ENCODE results near the gene MED12L. TPM values are rescaled to one million over a fixed set of nuclear protein-coding genes. Genes with fewer than 3 reads are reported as not detected.

MED12L gene
- polyA plus RNA-seq, 3 donors: 0.03 to 0.09 TPM; not detected in 1

DNA sequence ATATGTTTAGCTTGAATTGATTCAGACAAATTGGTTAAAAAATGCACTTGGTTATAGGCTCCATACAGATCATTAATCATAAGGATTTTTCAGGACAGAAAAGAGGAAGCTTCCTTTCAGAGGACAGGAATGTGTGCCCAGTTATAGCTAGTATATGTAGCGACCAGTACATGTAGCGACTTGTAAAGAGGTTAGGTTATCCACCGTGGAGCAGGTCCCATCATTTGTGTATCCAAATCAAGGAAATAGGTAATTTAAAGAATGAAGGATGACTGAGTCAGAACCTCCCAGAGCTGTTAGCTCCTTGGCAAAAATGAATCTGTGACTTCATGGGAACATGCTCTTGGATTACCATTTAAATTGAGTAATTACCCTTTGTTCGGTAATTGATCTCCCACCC is 314.9 kb downstream of the MED12L start:
- WGBS, 3 donors: 85 to 95% (median 86%) methylated on average over 4 of the region's 4 CpGs
- H3K27ac ChIP-seq (ENCODE audit: low read depth, low read length): no peak overlapping the region

DNA sequence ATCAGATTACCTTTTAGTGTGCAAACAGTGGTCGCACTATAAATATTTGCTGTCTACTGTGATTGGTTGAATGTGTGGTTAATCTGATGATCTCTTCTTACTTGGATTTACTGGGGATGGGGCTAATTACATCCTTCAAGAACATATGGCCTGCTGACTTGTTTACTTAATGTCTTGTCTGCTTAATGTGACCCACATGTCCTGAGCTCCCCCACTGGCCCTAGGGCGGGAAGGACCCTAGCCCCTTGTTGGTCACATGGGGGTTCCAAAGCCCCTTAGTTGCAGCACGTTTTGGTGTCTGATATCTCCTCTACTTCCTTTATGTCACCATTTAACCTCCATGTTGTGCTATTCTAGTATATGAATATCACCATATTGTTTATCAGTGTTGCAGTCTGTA is 316.9 kb downstream of the MED12L start:
- no peak overlapping the region for H3K27ac ChIP-seq (ENCODE audit: low read depth, low read length)
- WGBS, 3 donors: 73 to 87% (median 83%) methylated on average over 3 of the region's 3 CpGs

DNA sequence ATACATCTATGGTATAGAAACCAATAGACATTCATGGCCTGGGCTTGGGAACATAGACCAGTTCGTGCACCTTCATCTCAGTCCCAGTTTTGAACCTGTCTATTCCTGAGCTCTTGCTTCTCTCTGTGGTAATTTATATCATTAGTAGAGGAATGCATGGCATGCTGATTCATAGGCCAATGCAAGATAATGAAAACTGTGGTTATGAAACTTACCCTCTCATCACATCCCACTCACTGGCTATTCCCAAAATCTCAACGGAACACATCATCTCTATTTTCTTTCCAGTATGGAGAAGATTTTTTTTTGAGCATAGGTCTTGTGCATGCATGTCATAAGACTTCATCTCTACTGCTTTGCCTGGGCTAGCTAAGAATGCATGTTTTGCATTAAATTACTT is 317.8 kb downstream of the MED12L start:
- H3K27ac ChIP-seq (ENCODE audit: low read depth, low read length): no peak overlapping the region
- 82 to 90% (median 85%) methylated on average over 2 of the region's 2 CpGs for WGBS, 3 donors

DNA sequence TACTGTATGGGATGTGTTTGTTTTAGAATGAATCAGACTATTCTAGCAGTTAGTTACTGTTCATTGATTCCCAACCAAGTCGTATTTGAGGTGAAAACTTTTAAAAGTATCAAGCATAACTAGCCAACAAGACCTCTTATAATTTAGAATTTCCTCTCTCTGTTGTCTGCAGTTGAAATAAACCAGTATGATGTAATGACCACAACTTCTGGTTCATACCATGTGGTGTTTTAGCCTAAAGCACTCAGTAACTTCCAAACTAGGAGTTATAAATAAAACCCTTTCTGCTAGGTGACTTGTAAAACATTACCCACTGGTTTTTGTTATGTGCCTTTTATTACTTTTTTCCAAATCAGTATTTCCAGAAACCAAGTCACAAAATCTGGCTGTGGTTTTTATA is 318.9 kb downstream of the MED12L start:
- H3K27ac ChIP-seq (ENCODE audit: low read depth, low read length): no peak overlapping the region
- 32 to 67% (median 35%) methylated on average over 1 of the region's 1 CpG for WGBS, 3 donors

DNA sequence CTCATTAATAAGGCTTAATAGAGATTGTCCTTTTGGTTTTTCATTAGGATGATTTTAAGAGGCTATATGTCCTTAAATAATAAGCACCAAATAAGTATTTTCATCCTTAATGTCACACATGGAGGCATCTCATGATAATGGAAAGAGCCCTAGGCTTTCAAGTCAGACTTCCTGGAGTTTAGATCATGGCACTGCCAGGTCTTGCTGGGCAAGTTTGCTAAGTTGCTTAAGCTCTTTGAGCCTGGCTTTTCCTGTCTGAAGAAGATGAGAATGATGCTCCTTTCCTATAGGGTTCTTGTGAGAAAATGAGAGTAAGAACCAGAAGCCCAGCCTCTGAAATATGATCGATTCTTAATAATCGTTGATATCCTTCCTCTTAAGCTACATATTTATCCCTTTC is 322.5 kb downstream of the MED12L start:
- 91 to 96% (median 93%) methylated on average over 2 of the region's 2 CpGs for WGBS, 3 donors
- no peak overlapping the region for H3K27ac ChIP-seq (ENCODE audit: low read depth, low read length)

DNA sequence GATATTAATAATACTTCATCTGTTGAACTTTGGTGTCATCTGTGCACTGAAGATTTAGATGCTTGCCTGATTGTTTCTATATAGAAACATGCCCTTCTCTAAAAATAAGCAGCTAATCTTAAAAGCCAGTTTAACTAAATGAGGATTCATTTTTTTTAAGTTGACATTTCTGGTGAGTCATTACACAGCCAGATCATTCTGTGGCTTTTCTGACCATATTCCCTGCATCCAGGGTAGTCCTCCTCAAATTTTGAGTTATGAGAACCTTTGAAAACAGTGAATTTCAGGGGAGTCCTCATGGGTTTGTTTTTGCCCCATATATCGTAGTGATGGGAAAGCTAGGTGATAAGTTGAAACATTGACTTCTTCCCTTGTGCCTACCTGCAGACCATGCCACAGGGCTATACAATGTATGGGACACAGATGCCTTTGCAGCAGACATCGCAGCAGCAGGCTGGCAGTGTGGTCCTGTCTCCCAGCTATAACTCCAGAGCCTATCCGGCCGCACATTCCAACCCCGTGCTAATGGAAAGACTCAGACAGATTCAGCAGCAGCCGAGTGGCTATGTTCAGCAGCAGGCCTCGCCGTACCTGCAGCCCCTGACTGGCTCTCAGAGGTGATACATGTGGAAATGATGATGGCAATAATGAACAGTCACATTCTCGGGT is 325.6 kb downstream of the MED12L start:
- 83 to 92% (median 89%) methylated on average over 9 of the region's 9 CpGs for WGBS, 3 donors
- H3K27ac ChIP-seq (ENCODE audit: low read depth, low read length): no peak overlapping the region

DNA sequence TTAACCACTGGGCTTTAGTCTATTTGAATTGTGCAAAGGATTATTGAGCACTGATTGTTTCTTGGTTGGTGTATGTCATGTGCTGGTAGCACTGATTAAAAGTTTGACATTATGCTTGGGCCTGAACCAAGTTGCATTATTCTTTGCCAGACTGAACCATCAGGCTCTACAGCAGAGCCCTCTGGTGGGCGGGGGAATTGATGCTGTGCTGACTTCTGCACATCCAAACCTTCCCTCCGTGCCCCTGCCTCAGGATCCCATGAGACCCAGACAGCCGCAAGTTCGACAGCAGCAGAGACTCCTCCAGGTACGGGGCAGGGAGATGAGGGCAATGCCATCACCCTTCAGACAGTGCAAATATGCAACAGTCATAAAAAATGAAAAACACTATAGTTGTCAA is 327.5 kb downstream of the MED12L start:
- whole genome bisulfite sequencing, 3 donors: 77 to 91% (median 85%) methylated on average over 5 of the region's 5 CpGs
- H3K27ac ChIP-seq (ENCODE audit: low read depth, low read length): no peak overlapping the region

DNA sequence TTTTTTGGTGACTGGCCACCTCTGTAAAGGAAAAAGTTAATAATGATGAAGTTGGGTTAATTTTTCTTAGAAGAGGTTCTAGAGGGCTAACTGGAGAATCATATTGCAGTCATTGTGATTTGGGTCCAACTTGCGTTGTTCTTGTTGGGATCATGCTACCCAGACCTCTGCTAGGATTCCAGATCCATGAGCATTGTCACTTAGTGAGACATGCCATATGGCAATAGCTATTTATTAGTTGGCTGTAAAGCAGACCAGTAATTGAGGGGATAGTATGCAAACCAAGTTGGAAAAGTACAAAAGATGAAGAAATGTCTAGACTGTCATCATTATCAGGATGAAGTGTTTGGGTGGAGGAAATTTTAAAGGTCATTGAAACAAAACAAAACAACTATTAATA is 329.8 kb downstream of the MED12L start:
- 43 to 76% (median 46%) methylated on average over 1 of the region's 1 CpG for WGBS, 3 donors
- no peak overlapping the region for H3K27ac ChIP-seq (ENCODE audit: low read depth, low read length)

DNA sequence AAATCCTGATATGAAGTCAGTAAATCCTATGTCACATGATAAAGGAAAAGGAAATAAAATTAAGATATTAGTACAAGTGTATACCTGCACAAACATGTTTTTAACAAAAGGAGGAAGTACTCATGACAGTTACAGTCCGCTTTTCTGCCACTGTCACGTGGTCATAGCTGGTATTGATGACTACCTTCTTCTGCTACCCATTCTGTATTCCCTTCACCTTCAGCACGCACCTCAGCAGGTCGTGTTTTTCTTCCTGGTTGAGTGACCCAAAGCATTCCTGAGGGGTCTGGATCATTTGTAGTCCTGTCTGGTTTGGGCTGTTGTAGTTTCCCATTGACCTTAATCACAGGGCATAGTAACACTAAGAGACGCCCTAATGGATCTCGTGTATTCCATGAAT is 334.3 kb downstream of the MED12L start:
- 72 to 83% (median 81%) methylated on average over 6 of the region's 6 CpGs for WGBS, 3 donors
- H3K27ac ChIP-seq (ENCODE audit: low read depth, low read length): no peak overlapping the region

DNA sequence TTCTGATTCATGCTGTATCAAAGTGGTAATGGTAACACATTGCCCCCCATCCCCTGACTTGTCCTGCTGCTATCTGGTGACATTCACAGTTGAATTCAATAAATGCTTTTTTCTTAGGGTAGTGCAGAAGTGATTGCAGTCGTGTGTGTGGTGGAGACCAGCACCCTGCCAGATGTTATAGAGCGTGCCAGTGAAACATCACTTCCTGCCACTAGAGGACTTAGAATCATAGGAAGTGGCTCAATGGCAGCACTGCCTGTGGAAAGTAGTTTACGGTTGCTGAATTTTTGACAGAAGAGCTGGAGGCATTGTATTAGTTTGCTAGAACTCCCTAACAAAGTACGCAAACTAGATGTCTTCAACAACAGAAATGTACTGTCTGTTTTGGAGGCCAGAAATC is 336.5 kb downstream of the MED12L start:
- no peak overlapping the region for H3K27ac ChIP-seq (ENCODE audit: low read depth, low read length)
- 60 to 83% (median 67%) methylated on average over 4 of the region's 4 CpGs for WGBS, 3 donors

DNA sequence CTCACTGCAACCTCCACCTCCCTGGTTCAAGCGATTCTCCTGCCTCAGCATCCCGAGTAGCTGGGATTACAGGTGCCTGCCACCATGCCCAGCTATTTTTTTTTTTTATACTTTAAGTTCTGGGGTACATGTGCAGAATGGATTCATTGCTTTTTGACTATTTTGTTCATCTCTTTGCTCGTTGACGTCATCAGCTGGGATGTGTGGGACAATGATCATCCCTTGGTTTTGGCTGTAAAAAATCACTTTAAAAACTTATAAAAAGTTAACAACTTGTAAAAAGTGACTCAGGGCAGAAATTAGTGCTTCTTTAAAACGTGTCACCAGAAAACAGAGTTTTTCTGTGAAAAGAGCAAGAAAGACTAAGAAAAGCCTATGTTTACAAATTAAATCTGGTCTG is 337.6 kb downstream of the MED12L start:
- WGBS, 3 donors: 85 to 91% (median 85%) methylated on average over 5 of the region's 5 CpGs
- H3K27ac ChIP-seq (ENCODE audit: low read depth, low read length): no peak overlapping the region

DNA sequence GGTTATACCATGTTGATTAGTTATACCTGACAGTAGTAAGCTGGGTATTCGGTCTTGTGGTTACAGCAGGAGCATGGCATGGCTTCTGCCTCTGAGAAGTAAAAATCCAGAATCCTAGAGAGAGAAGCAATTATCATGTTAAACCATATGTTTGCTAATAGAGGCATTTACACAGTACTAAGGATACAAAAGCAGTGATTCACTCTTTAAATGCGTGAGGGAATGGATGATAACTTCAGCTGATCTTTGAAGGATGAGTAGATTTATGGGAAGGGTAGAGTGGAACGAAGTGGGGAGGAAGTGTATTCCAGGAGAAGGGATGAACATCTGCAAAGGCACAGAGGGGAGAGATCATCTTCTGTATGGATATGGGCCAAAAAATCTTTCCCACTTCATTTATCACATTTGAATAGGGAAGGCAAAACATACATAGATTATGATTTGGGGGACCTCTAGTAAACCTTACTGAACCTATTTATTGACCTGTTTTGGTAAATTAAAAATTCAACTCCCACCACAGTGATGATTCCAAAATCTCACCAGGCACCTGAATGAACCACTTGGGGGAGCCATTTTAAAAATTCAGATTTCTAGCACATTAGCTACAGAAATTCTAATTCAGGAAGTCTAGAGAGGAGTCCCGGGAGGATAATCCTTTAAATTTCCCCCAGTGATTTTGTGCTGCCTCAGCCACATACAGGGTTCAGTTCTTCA is 340.3 kb downstream of the MED12L start:
- 61 to 81% (median 67%) methylated on average over 4 of the region's 4 CpGs for WGBS, 3 donors
- no peak overlapping the region for H3K27ac ChIP-seq (ENCODE audit: low read depth, low read length)

DNA sequence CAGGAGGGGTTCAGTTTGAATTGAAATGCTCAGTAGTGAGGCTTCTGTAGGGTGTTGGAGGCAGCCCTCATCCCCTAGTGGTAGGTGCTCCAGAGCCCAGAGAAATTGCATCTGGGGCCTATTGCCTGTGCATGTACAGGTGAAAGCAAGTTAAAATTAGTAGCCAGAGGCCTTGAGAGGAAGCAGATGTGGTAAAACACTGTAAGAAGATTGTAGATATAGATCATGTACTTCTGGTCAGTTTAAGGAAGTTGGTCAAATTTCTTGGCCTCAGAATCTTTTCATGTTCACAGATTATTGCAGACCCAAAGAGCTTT is 340.8 kb downstream of the MED12L start:
- H3K27ac ChIP-seq (ENCODE audit: low read depth, low read length): no peak overlapping the region

DNA sequence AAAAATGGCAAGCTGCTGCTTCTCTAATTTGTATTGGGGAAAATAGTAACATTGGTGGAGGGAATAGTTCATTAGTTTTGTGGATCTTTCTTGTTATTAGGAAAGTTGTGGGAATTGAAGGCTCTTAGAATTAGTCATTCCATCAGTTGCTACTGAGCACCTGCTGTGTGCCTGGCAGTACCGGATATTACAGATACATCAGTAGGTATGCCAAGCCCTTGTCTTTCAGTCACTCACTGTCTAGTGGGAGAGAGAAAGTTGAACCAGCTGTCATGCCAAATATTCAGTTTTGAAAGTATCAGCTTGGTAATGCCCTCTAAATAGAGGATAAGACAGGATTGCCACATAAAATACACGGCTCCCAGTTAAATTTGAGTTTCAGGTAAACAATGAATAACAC is 342.9 kb downstream of the MED12L start:
- WGBS, 3 donors: 86 to 92% (median 88%) methylated on average over 2 of the region's 2 CpGs
- H3K27ac ChIP-seq (ENCODE audit: low read depth, low read length): no peak overlapping the region

DNA sequence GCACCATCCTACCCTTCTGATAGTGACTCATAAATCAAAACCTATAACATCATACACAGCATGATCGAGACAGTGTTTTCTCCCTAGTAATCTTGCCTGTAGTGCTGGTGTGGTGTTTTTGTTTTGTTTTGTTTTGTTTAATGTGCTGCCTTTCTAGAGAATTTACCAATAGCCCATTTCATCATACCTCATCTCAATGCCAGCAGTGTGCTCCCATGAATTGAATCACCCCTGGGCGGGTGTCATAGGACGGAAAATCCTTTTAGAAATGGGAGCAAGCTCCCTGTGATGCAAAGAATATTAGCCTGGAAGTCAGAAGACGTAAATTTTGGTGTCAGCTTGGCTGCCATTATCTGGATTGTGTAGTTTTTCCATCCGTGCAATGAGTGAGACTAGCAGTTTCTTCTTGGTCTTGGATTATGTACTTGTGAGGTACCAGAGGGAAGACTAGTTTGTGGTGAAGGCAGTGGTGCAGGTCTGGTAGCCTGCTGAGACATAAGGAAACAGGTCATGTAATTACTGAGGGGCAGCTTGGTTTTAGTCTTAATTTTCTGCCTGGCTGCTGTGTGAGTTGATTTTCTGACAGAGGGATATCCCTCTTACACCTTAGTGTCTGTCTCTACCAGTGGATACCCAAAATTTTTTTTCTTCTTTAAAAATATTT is 345.5 kb downstream of the MED12L start:
- WGBS, 3 donors: 85 to 94% (median 89%) methylated on average over 5 of the region's 5 CpGs

DNA sequence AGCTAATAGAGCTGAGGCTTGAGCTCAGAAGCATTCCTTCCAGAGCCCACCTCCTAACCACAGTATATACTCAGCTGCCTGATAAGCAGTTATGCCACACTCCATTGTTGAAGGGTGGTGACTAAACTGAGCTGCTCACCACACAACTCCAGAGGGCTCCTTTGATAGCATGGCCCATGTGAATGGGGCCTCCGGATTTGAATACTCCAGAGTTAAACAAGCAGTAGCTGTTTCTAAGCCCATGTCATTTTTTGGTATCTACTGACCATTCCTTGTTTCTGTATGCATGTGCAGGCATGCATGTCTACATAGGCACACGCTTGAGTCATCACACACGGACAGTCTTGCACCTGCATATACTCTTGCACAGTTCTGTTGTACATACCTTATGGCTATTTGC is 346.5 kb downstream of the MED12L start:
- 93 to 95% (median 94%) methylated on average over 3 of the region's 3 CpGs for WGBS, 3 donors
- no peak overlapping the region for H3K27ac ChIP-seq (ENCODE audit: low read depth, low read length)

More for the DNA sequence above, 345.5 kb downstream of the MED12L start:
- no peak overlapping the region for H3K27ac ChIP-seq (ENCODE audit: low read depth, low read length)

DNA sequence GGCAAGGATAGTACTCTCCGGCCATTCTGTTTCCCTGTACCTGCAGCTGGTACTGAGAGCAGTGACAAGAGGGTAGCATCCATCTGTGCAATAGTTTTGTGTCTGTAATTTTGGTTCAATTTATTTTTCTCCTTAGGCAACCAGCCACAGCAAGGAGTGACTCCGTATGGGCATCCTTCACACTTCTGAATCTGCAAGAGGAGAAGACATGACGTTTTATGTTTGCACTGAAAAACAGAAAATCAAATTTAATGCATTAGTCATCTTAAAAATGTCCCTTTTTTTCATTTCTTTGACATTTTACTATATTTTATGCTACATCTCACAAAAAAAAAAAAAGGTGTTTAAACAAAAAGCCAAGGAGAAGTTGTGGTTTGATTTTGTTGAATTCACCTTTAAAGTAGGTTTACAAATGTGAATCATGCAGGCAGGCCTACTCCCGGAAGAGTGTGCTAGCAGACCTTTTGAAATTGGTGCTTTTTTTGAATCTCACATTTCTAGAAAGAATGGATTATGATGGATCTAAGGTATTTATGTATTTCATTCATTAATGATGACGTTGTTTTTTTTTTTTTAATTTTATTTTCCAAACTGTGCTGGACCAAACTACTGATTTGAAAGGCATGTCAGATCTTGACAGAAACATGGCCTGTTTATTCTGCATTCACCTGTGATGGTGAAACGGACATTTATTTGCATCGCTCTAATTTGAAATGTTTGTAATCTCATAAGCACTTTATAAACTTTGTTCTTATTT is 347.3 kb downstream of the MED12L start:
- H3K27ac ChIP-seq (ENCODE audit: low read depth, low read length): no peak overlapping the region
- 84 to 94% (median 92%) methylated on average over 7 of the region's 7 CpGs for WGBS, 3 donors

DNA sequence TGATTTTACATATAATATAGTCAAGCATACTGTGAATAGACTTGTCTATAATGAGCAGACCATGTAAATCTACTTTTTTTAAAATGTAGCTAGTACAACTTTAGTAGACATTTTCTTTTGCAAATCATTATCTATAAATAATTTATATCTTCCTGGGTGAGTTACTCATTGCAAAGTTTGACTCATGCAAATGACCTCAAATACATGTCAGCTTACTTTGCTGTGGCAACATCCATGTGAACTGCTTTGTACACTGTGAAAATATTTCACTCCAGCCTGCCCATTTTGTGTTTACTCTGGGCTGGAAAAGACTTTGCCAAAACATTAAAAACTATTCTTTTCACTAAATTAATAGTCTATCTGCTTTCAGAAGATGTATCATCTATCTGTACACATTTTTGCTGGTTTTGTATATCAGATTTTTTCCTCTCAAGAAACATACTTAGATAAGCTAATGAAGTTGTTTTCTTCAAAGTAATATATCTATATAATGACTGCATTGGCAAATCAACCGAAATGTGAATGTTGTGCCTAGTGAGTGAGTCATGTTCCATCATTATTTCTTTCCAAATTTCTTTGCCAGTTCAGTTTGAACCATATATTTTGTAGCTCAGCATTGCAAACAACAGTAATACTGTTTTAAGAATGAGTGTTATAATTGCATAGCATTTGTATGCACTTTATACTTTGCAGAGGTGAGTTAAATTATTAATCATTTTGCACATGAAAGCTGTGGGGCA is 348.9 kb downstream of the MED12L start:
- no peak overlapping the region for H3K27ac ChIP-seq (ENCODE audit: low read depth, low read length)
- WGBS, 3 donors: 44 to 59% (median 59%) methylated on average over 1 of the region's 1 CpG
